ENCODE measurements around the gene EML5.
A peak's percentile ranks its signal among the peaks of the same experiment; 100 is the strongest.
"Not testable (repeated sequence)": the region's sequence is repeated elsewhere in the genome, so short reads cannot be mapped to it uniquely, and the experiment has no call there.

Gene EML5

DNA sequence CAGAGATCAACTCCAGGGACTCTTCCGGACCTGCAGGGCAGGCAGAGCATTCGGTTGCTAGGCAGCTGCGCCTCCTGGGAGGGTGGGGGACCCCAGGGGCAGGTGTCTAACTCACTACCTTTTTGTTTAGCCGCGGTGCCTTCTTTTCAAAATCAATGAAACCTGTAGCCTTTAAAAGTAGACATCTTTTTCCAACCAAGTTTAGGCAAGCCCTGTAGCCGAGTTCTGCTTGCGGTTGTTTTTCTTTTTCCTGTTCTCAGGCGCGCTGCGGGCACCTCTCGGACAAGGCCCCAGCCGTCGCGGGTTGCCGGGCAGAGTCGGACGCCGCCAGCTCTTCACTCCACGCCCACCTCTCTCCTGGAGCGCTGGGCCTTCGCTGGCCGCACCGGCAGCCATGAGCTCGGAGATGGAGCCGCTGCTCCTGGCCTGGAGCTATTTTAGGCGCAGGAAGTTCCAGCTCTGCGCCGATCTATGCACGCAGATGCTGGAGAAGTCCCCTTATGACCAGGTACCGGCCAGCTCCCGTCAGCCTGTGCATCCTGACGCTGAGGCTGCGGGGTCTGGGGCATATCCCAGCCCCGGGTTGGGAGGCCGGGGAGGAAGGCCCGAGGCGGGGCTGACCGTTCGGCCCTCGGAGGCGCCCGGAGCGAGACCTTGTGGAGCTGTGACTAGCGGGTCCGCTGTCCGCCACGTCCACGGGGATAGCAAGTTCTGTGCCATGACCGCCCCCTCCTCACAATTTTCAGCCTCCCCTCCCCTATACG, 31.7 kb upstream of the EML5 start, which contains the start of gene TTC8:
Gene TTC8, plus strand, starts transcription at position 338 of the 764 bp plus-strand sequence. Its CDS starts 57 bp downstream, at position 395.
- in situ Hi-C loops (cut with HindIII; ENCODE audit: low pct_unique_long_range_greater_than_20kb, low sequenced_read_pairs), result no loop called here
- DNase-seq (ENCODE audit: low read depth in 1 of 2, low spot score in 1 of 2), result peak; percentile 91 to 95
- no peak for TF ChIP-seq JUND (IDR thresholded peaks at IDR 0.05; ENCODE audit: low read depth)

DNA sequence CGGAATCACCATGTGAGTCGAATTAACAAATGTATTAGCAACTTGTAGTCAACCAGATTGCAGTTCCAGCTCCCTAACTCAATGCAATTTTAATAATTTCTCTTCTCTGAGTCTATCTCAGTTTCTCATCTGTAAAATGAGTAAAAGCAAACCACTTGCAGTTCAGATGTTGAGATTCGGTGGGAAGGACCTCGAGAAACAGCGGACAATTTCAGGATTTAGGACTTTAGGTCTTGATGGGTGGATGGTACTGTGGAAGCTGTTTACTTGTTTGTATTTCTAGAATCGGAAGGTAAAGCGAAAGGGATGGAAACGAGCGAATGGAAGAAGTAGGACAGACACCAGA, 31.2 kb upstream of the EML5 start:
- TF ChIP-seq JUND (IDR thresholded peaks at IDR 0.05; ENCODE audit: low read depth), result no peak
- in situ Hi-C loops (cut with HindIII; ENCODE audit: low pct_unique_long_range_greater_than_20kb, low sequenced_read_pairs), result no loop called here
- DNase-seq (ENCODE audit: low read depth in 1 of 2, low spot score in 1 of 2), result no peak

DNA sequence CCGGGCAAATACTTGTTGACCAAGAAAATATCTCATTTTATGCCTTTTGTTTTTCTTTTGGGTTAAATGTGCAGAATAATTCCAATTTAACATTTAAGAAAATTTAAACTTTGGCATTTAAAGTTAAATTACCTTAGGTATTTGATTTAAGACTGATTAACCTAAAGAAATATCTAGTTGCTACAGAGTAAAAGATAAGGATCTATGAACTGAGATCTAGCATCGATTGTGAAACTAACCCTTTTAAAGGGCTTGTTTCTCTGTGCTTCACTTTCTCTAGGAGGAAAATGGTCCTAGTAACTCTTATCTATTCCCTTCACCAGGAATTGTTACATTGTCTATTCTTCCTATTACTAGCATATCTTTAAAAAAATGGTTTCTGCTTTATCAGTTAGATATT, 29.1 kb upstream of the EML5 start:
- DNase-seq (ENCODE audit: low read depth in 1 of 2, low spot score in 1 of 2), result no peak
- in situ Hi-C loops (cut with HindIII; ENCODE audit: low pct_unique_long_range_greater_than_20kb, low sequenced_read_pairs), result no loop called here
- no peak for TF ChIP-seq JUND (IDR thresholded peaks at IDR 0.05; ENCODE audit: low read depth)

DNA sequence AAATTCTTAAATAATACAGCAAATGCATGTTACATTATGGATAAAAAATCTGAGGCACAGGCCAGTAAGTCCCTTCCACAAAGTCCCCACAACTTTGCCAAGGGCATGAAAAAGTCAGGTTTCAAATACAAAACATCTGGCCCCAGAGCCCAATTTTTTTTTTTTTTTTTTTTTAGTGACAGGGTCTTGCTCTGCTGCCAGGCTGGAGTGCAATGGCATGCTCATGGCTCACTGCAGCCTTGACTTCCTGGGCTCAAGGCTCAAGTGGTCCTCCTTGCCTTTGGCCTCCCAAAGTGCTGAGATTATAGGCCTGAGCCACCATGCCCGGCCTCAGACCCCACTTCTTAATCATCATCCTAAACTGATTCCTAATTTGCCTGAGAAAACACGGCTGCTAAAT, 28.6 kb upstream of the EML5 start:
- TF ChIP-seq JUND (IDR thresholded peaks at IDR 0.05; ENCODE audit: low read depth), result no peak
- DNase-seq (ENCODE audit: low read depth in 1 of 2, low spot score in 1 of 2), result no peak
- in situ Hi-C loops (cut with HindIII; ENCODE audit: low pct_unique_long_range_greater_than_20kb, low sequenced_read_pairs), result no loop called here

DNA sequence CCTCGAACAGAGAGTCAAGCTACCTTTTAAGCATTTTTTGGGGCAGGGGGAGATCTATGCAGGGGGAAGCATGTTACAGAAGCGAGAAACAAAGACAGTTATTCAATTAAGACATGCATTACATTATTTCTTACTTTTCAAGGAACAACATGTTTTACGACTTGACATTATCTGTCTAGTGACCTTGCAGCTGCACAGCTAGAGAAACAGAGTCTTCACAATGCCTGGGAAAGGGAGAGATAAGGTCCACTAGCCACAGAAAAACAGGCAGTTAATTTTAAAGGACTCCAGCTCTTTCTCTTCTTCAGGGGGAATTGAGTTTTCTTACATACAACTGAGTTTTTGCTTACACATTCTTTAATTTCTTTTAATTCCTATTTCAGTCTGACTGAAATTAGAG, 26.9 kb upstream of the EML5 start:
- DNase-seq (ENCODE audit: low read depth in 1 of 2, low spot score in 1 of 2); in situ Hi-C loops (cut with HindIII; ENCODE audit: low pct_unique_long_range_greater_than_20kb, low sequenced_read_pairs): not testable (repeated sequence)

DNA sequence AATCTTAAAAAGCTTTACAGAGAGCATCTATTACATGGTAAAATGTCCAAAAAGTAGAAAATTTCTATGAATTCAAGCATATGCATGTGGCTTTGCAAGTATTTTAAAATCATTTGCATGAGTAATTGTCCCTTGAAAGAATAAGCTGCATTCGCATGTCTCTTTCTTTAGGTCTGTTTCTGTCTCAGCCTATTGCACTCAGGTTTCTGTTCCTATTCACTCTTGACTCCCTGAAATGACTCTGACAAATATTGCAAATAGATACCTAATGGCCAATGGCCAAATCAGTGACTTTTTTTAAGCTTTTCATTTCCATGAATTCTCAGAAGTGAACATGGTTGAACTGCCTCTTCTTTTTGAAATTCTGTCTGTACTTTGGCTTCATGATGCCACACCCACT, 25.3 kb upstream of the EML5 start:
- no peak for DNase-seq (ENCODE audit: low read depth in 1 of 2, low spot score in 1 of 2)
- in situ Hi-C loops (cut with HindIII; ENCODE audit: low pct_unique_long_range_greater_than_20kb, low sequenced_read_pairs), result no loop called here
- no peak for TF ChIP-seq JUND (IDR thresholded peaks at IDR 0.05; ENCODE audit: low read depth)

DNA sequence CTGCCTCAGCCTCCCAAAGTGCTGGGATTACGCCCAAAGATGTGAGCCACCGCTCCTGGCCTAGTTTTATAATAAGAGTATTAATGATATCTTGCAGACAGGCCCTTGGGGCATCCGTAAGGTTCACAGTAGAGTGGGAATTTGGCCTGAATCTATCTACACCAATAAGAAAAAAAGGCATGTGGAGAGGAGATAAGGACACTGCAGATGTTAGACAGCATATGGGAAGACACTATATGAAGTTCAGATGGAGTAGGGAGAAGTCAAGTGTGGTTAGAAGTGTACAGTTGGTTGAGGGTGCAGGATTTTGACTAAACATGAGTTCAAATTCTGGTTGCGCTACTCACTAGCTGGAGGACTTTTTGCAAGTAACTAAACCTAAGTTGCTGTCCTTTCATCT, 23.2 kb upstream of the EML5 start:
- DNase-seq (ENCODE audit: low read depth in 1 of 2, low spot score in 1 of 2), result no peak
- TF ChIP-seq JUND (IDR thresholded peaks at IDR 0.05; ENCODE audit: low read depth), result no peak

DNA sequence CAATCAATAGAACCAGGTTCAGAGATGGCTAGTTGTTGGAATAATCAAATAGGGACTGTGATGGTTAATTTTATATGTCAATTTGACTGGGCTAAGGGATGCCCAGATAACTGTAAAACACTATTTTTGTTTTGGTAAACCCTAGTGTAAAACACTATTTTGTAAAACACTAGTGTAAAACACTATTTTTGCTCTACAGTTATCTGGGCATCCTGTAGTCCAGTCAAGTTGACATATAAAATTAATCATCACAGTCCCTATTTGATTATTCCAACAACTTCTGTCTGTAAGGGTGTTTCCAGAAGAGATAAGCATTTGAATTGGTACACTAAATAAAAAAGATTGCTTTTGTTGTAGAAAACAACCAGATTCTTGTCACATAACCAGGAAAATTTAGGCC, 15.6 kb upstream of the EML5 start:
- DNase-seq (ENCODE audit: low read depth in 1 of 2, low spot score in 1 of 2), result no peak
- in situ Hi-C loops (cut with HindIII; ENCODE audit: low pct_unique_long_range_greater_than_20kb, low sequenced_read_pairs), result no loop called here
- TF ChIP-seq JUND (IDR thresholded peaks at IDR 0.05; ENCODE audit: low read depth), result no peak

More for the DNA sequence above, 23.2 kb upstream of the EML5 start:
- in situ Hi-C loops (cut with HindIII; ENCODE audit: low pct_unique_long_range_greater_than_20kb, low sequenced_read_pairs), result no loop called here

DNA sequence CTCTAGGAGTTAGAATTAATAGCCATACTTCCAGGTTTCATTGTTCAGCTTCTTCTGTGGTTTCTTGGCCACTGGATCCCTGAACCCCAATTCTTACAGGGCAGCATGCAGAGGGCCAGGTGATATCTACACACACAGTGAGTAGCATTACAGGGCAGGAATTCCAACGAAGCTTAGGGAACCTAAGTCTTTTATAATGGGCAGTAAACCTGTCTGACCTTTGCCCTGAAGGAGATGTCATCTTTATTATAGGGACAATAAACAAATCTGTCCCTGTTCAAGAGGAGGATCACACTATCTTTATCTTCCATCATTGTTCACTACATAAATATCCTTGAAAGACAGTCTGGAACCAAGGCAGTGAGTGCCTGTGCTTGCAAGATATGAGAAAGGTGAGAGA, 11.7 kb upstream of the EML5 start:
- in situ Hi-C loops (cut with HindIII; ENCODE audit: low pct_unique_long_range_greater_than_20kb, low sequenced_read_pairs), result no loop called here
- no peak for DNase-seq (ENCODE audit: low read depth in 1 of 2, low spot score in 1 of 2)
- no peak for TF ChIP-seq JUND (IDR thresholded peaks at IDR 0.05; ENCODE audit: low read depth)

DNA sequence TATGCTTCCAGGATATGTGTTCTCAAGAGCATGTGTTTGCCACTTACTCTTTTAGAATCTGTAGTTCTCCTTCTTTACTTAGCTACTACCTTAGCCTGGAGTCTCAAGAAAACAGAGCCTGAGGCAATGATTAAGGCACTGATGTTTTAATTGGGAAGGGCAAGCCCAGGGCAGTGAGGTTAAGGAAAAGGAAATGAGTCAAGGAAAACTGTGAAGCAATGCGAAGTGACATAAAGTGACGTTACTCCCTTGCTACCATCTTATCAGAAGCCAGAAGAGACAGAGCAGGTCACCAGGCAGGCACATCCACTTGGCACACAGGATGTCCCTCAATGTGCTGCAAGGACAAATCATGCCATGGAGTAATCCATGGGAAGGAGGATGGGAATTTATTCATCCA, 11.3 kb upstream of the EML5 start:
- DNase-seq (ENCODE audit: low read depth in 1 of 2, low spot score in 1 of 2), result no peak
- in situ Hi-C loops (cut with HindIII; ENCODE audit: low pct_unique_long_range_greater_than_20kb, low sequenced_read_pairs), result no loop called here
- no peak for TF ChIP-seq JUND (IDR thresholded peaks at IDR 0.05; ENCODE audit: low read depth)

DNA sequence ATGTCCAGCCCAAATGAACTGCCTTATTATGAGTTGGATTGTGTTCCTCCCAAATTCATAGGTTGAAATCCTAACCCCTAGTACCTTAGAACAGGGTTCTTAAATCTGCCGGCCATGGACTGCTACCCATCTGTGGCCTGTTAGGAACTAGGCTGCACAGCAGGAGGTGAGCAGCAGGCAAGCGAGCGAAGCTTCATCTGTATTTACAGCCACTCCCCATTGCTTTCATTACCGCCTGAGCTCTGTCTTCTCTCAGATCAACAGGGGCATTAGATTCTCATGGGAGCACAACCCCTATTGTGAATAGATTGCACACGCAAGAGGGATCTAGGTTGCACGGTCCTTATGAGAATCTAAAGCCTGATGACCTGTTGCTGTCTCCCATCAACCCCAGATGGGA, 9.8 kb upstream of the EML5 start:
- no peak for TF ChIP-seq JUND (IDR thresholded peaks at IDR 0.05; ENCODE audit: low read depth)
- no peak for DNase-seq (ENCODE audit: low read depth in 1 of 2, low spot score in 1 of 2)
- in situ Hi-C loops (cut with HindIII; ENCODE audit: low pct_unique_long_range_greater_than_20kb, low sequenced_read_pairs), result no loop called here

DNA sequence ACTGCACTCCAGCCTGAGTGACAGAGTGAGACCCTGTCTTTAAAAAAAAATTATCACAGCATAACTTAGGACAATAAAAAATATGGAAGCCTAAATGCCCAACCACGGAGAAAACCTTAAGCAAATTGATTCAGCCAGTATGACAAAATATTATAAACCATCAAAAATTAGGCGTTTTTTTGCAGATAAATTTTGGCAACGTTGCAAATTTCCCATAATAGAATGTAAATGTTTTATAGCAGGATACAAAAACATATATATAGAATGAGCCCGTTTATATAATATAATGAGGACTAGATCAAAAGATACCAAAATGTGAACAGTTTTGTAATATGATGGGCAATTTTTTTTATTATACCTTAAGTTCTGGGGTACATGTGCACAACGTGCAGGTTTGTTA, 6.8 kb upstream of the EML5 start:
- DNase-seq (ENCODE audit: low read depth in 1 of 2, low spot score in 1 of 2), result no peak
- no peak for TF ChIP-seq JUND (IDR thresholded peaks at IDR 0.05; ENCODE audit: low read depth)
- in situ Hi-C loops (cut with HindIII; ENCODE audit: low pct_unique_long_range_greater_than_20kb, low sequenced_read_pairs), result no loop called here

DNA sequence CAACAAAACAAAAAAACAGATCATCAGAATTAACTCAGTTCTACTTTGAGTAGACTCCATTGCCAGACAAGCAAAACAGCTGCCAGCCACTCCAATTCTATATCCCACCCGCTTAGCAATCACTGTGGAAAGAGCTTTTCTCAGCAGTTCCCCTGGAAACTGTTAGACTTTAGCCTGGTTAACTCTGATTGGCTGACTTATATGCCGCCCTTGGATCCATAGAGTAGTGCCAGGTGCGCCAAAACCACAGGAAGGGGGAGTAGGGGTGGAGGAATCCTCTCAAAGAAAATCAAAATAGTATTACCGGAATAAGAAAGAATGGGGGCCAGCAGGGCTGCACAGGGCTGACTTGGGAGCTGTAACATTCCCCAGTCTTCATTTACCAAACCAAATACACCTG, 5.4 kb upstream of the EML5 start:
- DNase-seq (ENCODE audit: low read depth in 1 of 2, low spot score in 1 of 2), result no peak
- TF ChIP-seq JUND (IDR thresholded peaks at IDR 0.05; ENCODE audit: low read depth), result no peak
- in situ Hi-C loops (cut with HindIII; ENCODE audit: low pct_unique_long_range_greater_than_20kb, low sequenced_read_pairs), result no loop called here

DNA sequence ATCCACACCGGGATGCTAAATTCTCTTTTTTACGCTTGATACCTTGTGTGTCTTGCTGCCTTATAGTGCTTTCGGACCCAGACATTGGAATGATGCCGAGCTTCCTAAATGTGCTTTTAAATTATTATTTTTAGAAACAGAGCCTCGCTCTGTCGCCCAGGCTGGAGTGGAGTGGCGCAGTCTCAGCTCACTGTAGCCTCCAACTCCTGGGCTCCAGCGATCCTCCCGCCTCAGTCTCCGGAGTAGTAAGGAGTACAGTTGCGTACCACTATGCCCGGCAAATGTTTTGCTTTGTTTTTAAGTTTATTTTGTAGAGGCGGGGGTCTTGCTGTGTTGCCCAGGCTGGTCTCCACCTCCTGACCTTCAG, 489 bp upstream of the EML5 start:
- no peak for TF ChIP-seq JUND (IDR thresholded peaks at IDR 0.05; ENCODE audit: low read depth)
- in situ Hi-C loops (cut with HindIII; ENCODE audit: low pct_unique_long_range_greater_than_20kb, low sequenced_read_pairs), result no loop called here
- no peak for DNase-seq (ENCODE audit: low read depth in 1 of 2, low spot score in 1 of 2)

All from T47D (cell line).